Fibroblast of lung (primary cell): ENCODE data around the gene CNTROB. TPM values are rescaled to one million over a fixed set of nuclear protein-coding genes. Genes with fewer than 3 reads are reported as not detected.
A peak's percentile ranks its signal among the peaks of the same experiment; 100 is the strongest.

Experiments used
- DNase-seq, 2 donors: peaks; one replicate each; pipeline versions ENCODE4 v3.0.0 to v3.0.0-alpha.2; 2010; ENCODE audit warnings: low read depth in 2 of 2
- H2AFZ ChIP-seq: 2 replicates; pipeline ENCODE4 v1.5.1; 2012; ENCODE audit warnings: low read length, control low read depth, inconsistent platforms
- H3K27ac ChIP-seq: 2 replicates; pipeline ENCODE4 v1.5.1; 2011; ENCODE audit warnings: low read length, control low read depth; ENCODE audit not compliant: insufficient read depth
- H3K27me3 ChIP-seq: 2 replicates; pipeline ENCODE4 v1.5.1; 2011; ENCODE audit warnings: mild to moderate bottlenecking, low read length; ENCODE audit not compliant: control insufficient read depth, insufficient read depth
- H3K36me3 ChIP-seq: 2 replicates; pipeline ENCODE4 v1.5.1; 2011; ENCODE audit warnings: low read length; ENCODE audit not compliant: control insufficient read depth, insufficient read depth
- H3K4me1 ChIP-seq: 2 replicates; pipeline ENCODE4 v1.5.1; 2011; ENCODE audit warnings: low read length; ENCODE audit not compliant: control insufficient read depth, insufficient read depth; ENCODE audit errors: extremely low read depth
- H3K4me2 ChIP-seq: 2 replicates; pipeline ENCODE4 v1.5.1; 2011; ENCODE audit warnings: low read length, control low read depth; ENCODE audit not compliant: insufficient read depth; ENCODE audit errors: extremely low read depth
- H3K4me3 ChIP-seq, 4 experiments: fragments of 200-600 bp in 1 of 4; sonication (generic) in 1 of 4; replicated peaks in 1 of 4; 2 replicates each; pipeline ENCODE4 v1.5.1; 2011 to 2016; ENCODE audit warnings: low read length in 4 of 4, low read depth in 3 of 4, mild to moderate bottlenecking in 3 of 4, control low read depth in 2 of 4, inconsistent platforms in 1 of 4, mixed read lengths in 1 of 4; ENCODE audit not compliant: insufficient read depth in 1 of 4; ENCODE audit errors: control extremely low read depth in 1 of 4
- H3K79me2 ChIP-seq: 2 replicates; pipeline ENCODE4 v1.5.1; 2012; ENCODE audit warnings: mild to moderate bottlenecking, low read length, inconsistent platforms; ENCODE audit not compliant: control insufficient read depth, insufficient read depth
- H3K9ac ChIP-seq: 2 replicates; pipeline ENCODE4 v1.5.1; 2011; ENCODE audit warnings: mild to moderate bottlenecking, low read length, control low read depth; ENCODE audit not compliant: insufficient read depth
- H3K9me3 ChIP-seq: 2 replicates; pipeline ENCODE4 v1.5.1; 2012; ENCODE audit warnings: low read depth, low read length; ENCODE audit not compliant: control insufficient read depth, insufficient read depth
- H4K20me1 ChIP-seq: 2 replicates; pipeline ENCODE4 v1.5.1; 2011; ENCODE audit warnings: low read length; ENCODE audit not compliant: control insufficient read depth, insufficient read depth; ENCODE audit errors: extremely low read depth
- EZH2 ChIP-seq: IDR thresholded peaks from 2 replicates; pipeline ENCODE4 v1.5.1; 2012; ENCODE audit warnings: low read length, control low read depth, mild to moderate bottlenecking; ENCODE audit errors: missing control alignments
- polyA plus RNA-seq, 2 donors: library from polyadenylated mRNA; depleted of rRNA in 1 of 2; stranded (reverse) in 1 of 2; unstranded in 1 of 2; fragments of >200 nt; gene quantifications; 2 replicates each; pipeline ENCODE4 v1.2.1, GENCODE V29; 2011 to 2012; ENCODE audit warnings: missing spikeins in 1 of 2
- total RNA-seq: library from RNA; depleted of rRNA; stranded (reverse); fragments of >200 nt; gene quantifications from 2 replicates; pipeline ENCODE4 v1.2.1, GENCODE V29; 2014
- TF ChIP-seq, protein P1 (sequence below), 2 donors: IDR thresholded peaks in 1 of 2; conservative IDR thresholded peaks in 1 of 2; 1 replicate in 1 of 2; 2 replicates in 1 of 2; pipeline ENCODE4 v1.5.1; 2011 to 2012; ENCODE audit warnings: low read length in 2 of 2, control low read depth in 1 of 2, inconsistent platforms in 1 of 2, low read depth in 1 of 2, mild to moderate bottlenecking in 1 of 2

Gene CNTROB
- total and polyA plus RNA-seq, 2 donors (not counting 1 experiment from before 2014, with no cell fraction given): 12.6 to 17.2 TPM

DNA sequence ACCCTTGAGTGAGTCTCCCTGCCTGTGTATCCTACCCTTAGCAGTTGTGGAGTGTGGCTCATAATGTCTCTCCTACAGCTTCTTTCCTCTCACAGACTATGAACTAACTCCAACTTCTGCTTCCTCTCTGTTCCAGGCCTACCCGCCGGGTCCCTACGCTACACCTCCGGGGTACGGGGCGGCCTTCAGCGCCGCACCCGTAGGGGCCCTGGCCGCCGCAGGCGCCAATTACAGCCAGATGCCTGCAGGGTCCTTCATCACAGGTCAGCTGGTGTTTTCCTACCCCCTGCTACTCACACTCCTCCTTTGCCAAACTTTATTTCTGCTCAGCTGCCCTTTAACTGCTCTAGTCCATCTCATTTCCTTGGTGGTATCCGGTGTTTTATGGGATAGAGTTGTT, 21.3 kb upstream of the CNTROB start:
- Histone ChIP-seq H3K27me3 (no peaks in the 10 kb centered on the region), H3K27ac (no peak overlapping the region), H3K4me2 (no peak overlapping the region), H3K36me3 (peaks cover 28% of the 10 kb centered on the region), H3K4me3 (no peak overlapping the region), H3K9ac (no peak overlapping the region), H4K20me1 (no peaks in the 10 kb centered on the region), H3K79me2 (no peaks in the 10 kb centered on the region), H2AFZ (no peak overlapping the region), H3K4me1 (peaks cover 5% of the 10 kb centered on the region), H3K9me3 (no peaks in the 10 kb centered on the region)
- no peak for DNase-seq
- TF ChIP-seq, protein P1, sequence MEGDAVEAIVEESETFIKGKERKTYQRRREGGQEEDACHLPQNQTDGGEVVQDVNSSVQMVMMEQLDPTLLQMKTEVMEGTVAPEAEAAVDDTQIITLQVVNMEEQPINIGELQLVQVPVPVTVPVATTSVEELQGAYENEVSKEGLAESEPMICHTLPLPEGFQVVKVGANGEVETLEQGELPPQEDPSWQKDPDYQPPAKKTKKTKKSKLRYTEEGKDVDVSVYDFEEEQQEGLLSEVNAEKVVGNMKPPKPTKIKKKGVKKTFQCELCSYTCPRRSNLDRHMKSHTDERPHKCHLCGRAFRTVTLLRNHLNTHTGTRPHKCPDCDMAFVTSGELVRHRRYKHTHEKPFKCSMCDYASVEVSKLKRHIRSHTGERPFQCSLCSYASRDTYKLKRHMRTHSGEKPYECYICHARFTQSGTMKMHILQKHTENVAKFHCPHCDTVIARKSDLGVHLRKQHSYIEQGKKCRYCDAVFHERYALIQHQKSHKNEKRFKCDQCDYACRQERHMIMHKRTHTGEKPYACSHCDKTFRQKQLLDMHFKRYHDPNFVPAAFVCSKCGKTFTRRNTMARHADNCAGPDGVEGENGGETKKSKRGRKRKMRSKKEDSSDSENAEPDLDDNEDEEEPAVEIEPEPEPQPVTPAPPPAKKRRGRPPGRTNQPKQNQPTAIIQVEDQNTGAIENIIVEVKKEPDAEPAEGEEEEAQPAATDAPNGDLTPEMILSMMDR (conservative IDR thresholded peaks at IDR 0.05 in 1 of 2, IDR thresholded peaks at IDR 0.05 in 1 of 2; ENCODE audit: low read depth in 1 of 2, low read length in 2 of 2): no peak
- TF ChIP-seq EZH2: no peak

DNA sequence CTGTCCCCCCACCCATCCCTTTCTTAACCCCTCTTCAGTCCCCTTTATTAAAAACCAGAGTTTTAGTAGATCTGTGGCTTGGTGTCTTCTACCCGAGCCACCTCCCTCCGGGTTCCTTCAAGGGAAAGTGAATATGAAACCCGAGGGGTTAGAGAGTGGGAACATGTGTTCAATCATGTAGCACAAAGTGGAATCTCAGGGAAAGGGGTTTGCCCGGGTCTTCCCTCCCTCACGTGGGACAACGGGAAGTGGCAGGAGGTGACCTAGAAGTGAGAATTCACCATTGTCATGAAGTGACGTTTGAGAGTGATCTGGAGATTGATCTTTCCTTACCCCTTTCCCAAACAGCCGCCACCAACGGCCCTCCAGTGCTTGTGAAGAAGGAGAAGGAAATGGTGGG, 20.9 kb upstream of the CNTROB start:
- Histone ChIP-seq H3K4me3 (no peak overlapping the region), H3K4me2 (no peak overlapping the region), H3K36me3 (peaks cover 25% of the 10 kb centered on the region), H4K20me1 (no peaks in the 10 kb centered on the region), H3K79me2 (no peaks in the 10 kb centered on the region), H3K9ac (no peak overlapping the region), H3K27ac (no peak overlapping the region), H3K4me1 (peaks cover 5% of the 10 kb centered on the region), H2AFZ (no peak overlapping the region), H3K9me3 (no peaks in the 10 kb centered on the region), H3K27me3 (no peaks in the 10 kb centered on the region)
- DNase-seq: no peak
- TF ChIP-seq EZH2: no peak
- TF ChIP-seq, protein P1 (conservative IDR thresholded peaks at IDR 0.05 in 1 of 2, IDR thresholded peaks at IDR 0.05 in 1 of 2; ENCODE audit: low read depth in 1 of 2, low read length in 2 of 2): no peak

DNA sequence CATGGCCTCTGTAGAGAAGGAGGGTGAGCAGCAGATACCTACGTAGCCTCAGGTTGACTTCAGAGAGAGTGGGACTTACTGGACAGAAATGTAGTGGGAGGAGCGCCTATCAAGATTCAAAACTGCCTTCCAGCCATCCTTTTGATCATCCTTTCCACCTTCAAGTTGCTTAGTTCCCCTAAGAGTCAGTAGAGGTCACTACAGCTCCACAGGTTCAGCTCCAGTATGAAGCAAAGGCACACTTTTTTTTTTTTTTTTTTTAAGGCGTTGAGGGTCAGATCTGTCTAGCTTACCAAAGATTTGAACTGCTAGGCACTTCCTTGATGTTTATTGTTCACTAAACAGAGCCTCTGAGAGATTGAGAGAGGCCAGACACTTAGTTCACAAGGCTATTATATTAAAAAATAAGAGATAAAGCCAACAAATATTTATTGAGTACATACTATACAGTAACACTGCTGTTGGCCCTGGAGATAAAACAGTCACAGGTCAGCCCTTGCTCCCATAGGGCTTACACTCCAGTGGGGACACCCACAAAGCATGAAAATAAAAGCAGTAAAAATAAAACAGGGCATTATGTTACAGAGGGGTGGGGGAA, 19.0 kb upstream of the CNTROB start:
- no peak overlapping the region for H3K4me2 ChIP-seq
- TF ChIP-seq EZH2: no peak
- TF ChIP-seq, protein P1 (conservative IDR thresholded peaks at IDR 0.05 in 1 of 2, IDR thresholded peaks at IDR 0.05 in 1 of 2; ENCODE audit: low read depth in 1 of 2, low read length in 2 of 2): peak; percentile 81 to 84
- H3K27ac ChIP-seq: no peak overlapping the region
- no peak overlapping the region for H3K9ac ChIP-seq
- no peaks in the 10 kb centered on the region for H3K9me3 ChIP-seq
- H3K79me2 ChIP-seq: no peaks in the 10 kb centered on the region
- H2AFZ ChIP-seq: no peak overlapping the region
- DNase-seq: peak; percentile 66 to 86
- H3K4me1 ChIP-seq: peaks cover 8% of the 10 kb centered on the region
- no peaks in the 10 kb centered on the region for H4K20me1 ChIP-seq
- H3K27me3 ChIP-seq: no peaks in the 10 kb centered on the region
- H3K4me3 ChIP-seq: no peak overlapping the region
- peaks cover 18% of the 10 kb centered on the region for H3K36me3 ChIP-seq
